Type B pancreatic cell (in vitro differentiated cells): ENCODE measurements around the gene AQP5. TPM values are rescaled to one million over a fixed set of nuclear protein-coding genes. Genes with fewer than 3 reads are reported as not detected.

Source experiments
- DNase-seq: peaks from one replicate; pipeline ENCODE4 v3.0.0; 2021; ENCODE audit warnings: mixed read lengths; ENCODE audit not compliant: unreplicated experiment; ENCODE audit errors: extremely low spot score
- H3K27ac Mint-ChIP-seq: 2 replicates; pipeline ENCODE4 v1.8.0; 2021; ENCODE audit warnings: mild to moderate bottlenecking, mixed read lengths
- H3K27me3 Mint-ChIP-seq: 2 replicates; pipeline ENCODE4 v1.8.0; 2021; ENCODE audit warnings: mixed read lengths
- H3K36me3 Mint-ChIP-seq: 2 replicates; pipeline ENCODE4 v1.8.0; 2021; ENCODE audit warnings: mixed read lengths
- H3K4me1 Mint-ChIP-seq: one replicate; pipeline ENCODE4 v1.8.0; 2021; ENCODE audit warnings: mixed read lengths; ENCODE audit not compliant: unreplicated experiment
- H3K4me3 Mint-ChIP-seq: 2 replicates; pipeline ENCODE4 v1.8.0; 2021; ENCODE audit warnings: mild to moderate bottlenecking, mixed read lengths
- H3K9me3 Mint-ChIP-seq: 2 replicates; pipeline ENCODE4 v1.8.0; 2021; ENCODE audit warnings: mixed read lengths
- CTCF ChIP-seq: fragments of 200-600 bp; sonication (generic); conservative IDR thresholded peaks from 2 replicates; pipeline ENCODE4 v1.5.0; 2021; ENCODE audit warnings: antibody characterized with exemption, mild to moderate bottlenecking
- total RNA-seq: library from RNA; stranded (reverse); gene quantifications from 2 replicates; pipeline ENCODE4 v1.2.1, GENCODE V29; 2021; ENCODE audit warnings: low replicate concordance

The AQP5 gene
- total RNA-seq, 1 donor from 2014 or later = 0.97 TPM

- no peak overlapping the region for H3K27ac Mint-ChIP-seq
- H3K4me3 Mint-ChIP-seq = no peak overlapping the region
- TF ChIP-seq CTCF = no peak
- H3K9me3 Mint-ChIP-seq = no peaks in the 10 kb centered on the region
- no peaks in the 10 kb centered on the region for H3K36me3 Mint-ChIP-seq
- DNase-seq = no peak
- peaks cover 23% of the 10 kb centered on the region for H3K27me3 Mint-ChIP-seq
- no peaks in the 10 kb centered on the region for H3K4me1 Mint-ChIP-seq
Observed at GRCh38 chr12:49969027-49969426, 7.4 kb downstream of the AQP5 start.

- no peak for TF ChIP-seq CTCF
- Mint-ChIP-seq H3K4me1 (no peaks in the 10 kb centered on the region), H3K36me3 (no peaks in the 10 kb centered on the region), H3K9me3 (no peaks in the 10 kb centered on the region), H3K27me3 (peaks cover 15% of the 10 kb centered on the region), H3K4me3 (no peak overlapping the region), H3K27ac (no peak overlapping the region)
- DNase-seq = no peak
Observed at GRCh38 chr12:49969651-49970429, 8.2 kb downstream of the AQP5 start.

GRCh38 chr12:49970658-49971057, 9.0 kb downstream of the AQP5 start:
- Mint-ChIP-seq H3K9me3 (no peaks in the 10 kb centered on the region), H3K27me3 (peaks cover 11% of the 10 kb centered on the region), H3K27ac (no peak overlapping the region), H3K4me1 (no peaks in the 10 kb centered on the region), H3K36me3 (no peaks in the 10 kb centered on the region), H3K4me3 (no peak overlapping the region)
- no peak for DNase-seq
- TF ChIP-seq CTCF = no peak

GRCh38 chr12:49971141-49971540, 9.5 kb downstream of the AQP5 start:
- TF ChIP-seq CTCF = no peak
- no peak overlapping the region for H3K27ac Mint-ChIP-seq
- no peak for DNase-seq
- no peak overlapping the region for H3K4me3 Mint-ChIP-seq
- no peaks in the 10 kb centered on the region for H3K4me1 Mint-ChIP-seq
- peaks cover 9% of the 10 kb centered on the region for H3K27me3 Mint-ChIP-seq
- no peaks in the 10 kb centered on the region for H3K36me3 Mint-ChIP-seq
- no peaks in the 10 kb centered on the region for H3K9me3 Mint-ChIP-seq

- H3K27ac Mint-ChIP-seq = no peak overlapping the region
- no peaks in the 10 kb centered on the region for H3K9me3 Mint-ChIP-seq
- no peak overlapping the region for H3K4me3 Mint-ChIP-seq
- H3K4me1 Mint-ChIP-seq = no peaks in the 10 kb centered on the region
- no peaks in the 10 kb centered on the region for H3K36me3 Mint-ChIP-seq
- DNase-seq = no peak
- no peak for TF ChIP-seq CTCF
- H3K27me3 Mint-ChIP-seq = peaks cover under 1% of the 10 kb centered on the region
Observed at GRCh38 chr12:49972129-49972528, 10.5 kb downstream of the AQP5 start.
